Measurements from ENCODE around the gene PAX5.

The PAX5 gene

GRCh38 chr9:36956908-36957307, 77.2 kb downstream of the PAX5 start:
- Histone ChIP-seq H3K4me1 (ENCODE audit: control insufficient read depth, insufficient read depth, low read length) (peaks cover 3% of the 10 kb centered on the region), H3K4me3 (ENCODE audit: low read length in 2 of 2) (no peak overlapping the region), H3K27ac (ENCODE audit: low read length) (no peak overlapping the region), H3K9me3 (ENCODE audit: control insufficient read depth in 2 of 2, low read length in 2 of 2) (no peaks in the 10 kb centered on the region), H3K36me3 (ENCODE audit: control insufficient read depth in 2 of 2, insufficient read depth in 2 of 2, low read length in 2 of 2) (no peaks in the 10 kb centered on the region), H3K9ac (ENCODE audit: low read length in 2 of 2) (no peak overlapping the region), H3K27me3 (ENCODE audit: control insufficient read depth in 1 of 2, insufficient read depth in 2 of 2, low read length in 2 of 2) (peaks cover 4 to 18% of the 10 kb centered on the region in 2 donors)

- Histone ChIP-seq H3K27ac (ENCODE audit: low read length) (no peak overlapping the region), H3K4me3 (ENCODE audit: low read length in 2 of 2) (no peak overlapping the region), H3K36me3 (ENCODE audit: control insufficient read depth in 2 of 2, insufficient read depth in 2 of 2, low read length in 2 of 2) (no peaks in the 10 kb centered on the region), H3K4me1 (ENCODE audit: control insufficient read depth, insufficient read depth, low read length) (no peaks in the 10 kb centered on the region), H3K27me3 (ENCODE audit: control insufficient read depth in 1 of 2, insufficient read depth in 2 of 2, low read length in 2 of 2) (peaks cover 0 to 7% of the 10 kb centered on the region in 2 donors), H3K9ac (ENCODE audit: low read length in 2 of 2) (no peak overlapping the region), H3K9me3 (ENCODE audit: control insufficient read depth in 2 of 2, low read length in 2 of 2) (no peaks in the 10 kb centered on the region)
Measured at GRCh38 chr9:36950389-36950788, 83.7 kb downstream of the PAX5 start.

GRCh38 chr9:36949466-36949865, 84.6 kb downstream of the PAX5 start:
- no peak overlapping the region for H3K27ac ChIP-seq (ENCODE audit: low read length)
- no peak overlapping the region for H3K9ac ChIP-seq (ENCODE audit: low read length in 2 of 2)
- H3K9me3 ChIP-seq (ENCODE audit: control insufficient read depth in 2 of 2, low read length in 2 of 2), result no peaks in the 10 kb centered on the region
- no peak overlapping the region for H3K4me3 ChIP-seq (ENCODE audit: low read length in 2 of 2)
- H3K27me3 ChIP-seq (ENCODE audit: control insufficient read depth in 1 of 2, insufficient read depth in 2 of 2, low read length in 2 of 2), result peaks cover 0 to 7% of the 10 kb centered on the region in 2 donors
- H3K4me1 ChIP-seq (ENCODE audit: control insufficient read depth, insufficient read depth, low read length), result no peaks in the 10 kb centered on the region
- H3K36me3 ChIP-seq (ENCODE audit: control insufficient read depth in 2 of 2, insufficient read depth in 2 of 2, low read length in 2 of 2), result no peaks in the 10 kb centered on the region

GRCh38 chr9:36948051-36948450, 86.0 kb downstream of the PAX5 start:
- Histone ChIP-seq H3K4me3 (ENCODE audit: low read length in 2 of 2) (no peak overlapping the region), H3K36me3 (ENCODE audit: control insufficient read depth in 2 of 2, insufficient read depth in 2 of 2, low read length in 2 of 2) (no peaks in the 10 kb centered on the region), H3K27ac (ENCODE audit: low read length) (no peak overlapping the region), H3K27me3 (ENCODE audit: control insufficient read depth in 1 of 2, insufficient read depth in 2 of 2, low read length in 2 of 2) (peaks cover 0 to 7% of the 10 kb centered on the region in 2 donors), H3K9me3 (ENCODE audit: control insufficient read depth in 2 of 2, low read length in 2 of 2) (no peaks in the 10 kb centered on the region), H3K4me1 (ENCODE audit: control insufficient read depth, insufficient read depth, low read length) (no peaks in the 10 kb centered on the region), H3K9ac (ENCODE audit: low read length in 2 of 2) (no peak overlapping the region)

GRCh38 chr9:36946653-36947052, 87.4 kb downstream of the PAX5 start:
- Histone ChIP-seq H3K27me3 (ENCODE audit: control insufficient read depth in 1 of 2, insufficient read depth in 2 of 2, low read length in 2 of 2) (peaks cover 0 to 7% of the 10 kb centered on the region in 2 donors), H3K36me3 (ENCODE audit: control insufficient read depth in 2 of 2, insufficient read depth in 2 of 2, low read length in 2 of 2) (no peaks in the 10 kb centered on the region), H3K9me3 (ENCODE audit: control insufficient read depth in 2 of 2, low read length in 2 of 2) (no peaks in the 10 kb centered on the region), H3K27ac (ENCODE audit: low read length) (no peak overlapping the region), H3K4me3 (ENCODE audit: low read length in 2 of 2) (no peak overlapping the region), H3K4me1 (ENCODE audit: control insufficient read depth, insufficient read depth, low read length) (no peaks in the 10 kb centered on the region), H3K9ac (ENCODE audit: low read length in 2 of 2) (no peak overlapping the region)

GRCh38 chr9:36945999-36946398, 88.1 kb downstream of the PAX5 start:
- no peak overlapping the region for H3K4me3 ChIP-seq (ENCODE audit: low read length in 2 of 2)
- no peaks in the 10 kb centered on the region for H3K9me3 ChIP-seq (ENCODE audit: control insufficient read depth in 2 of 2, low read length in 2 of 2)
- H3K27ac ChIP-seq (ENCODE audit: low read length), result no peak overlapping the region
- H3K4me1 ChIP-seq (ENCODE audit: control insufficient read depth, insufficient read depth, low read length), result no peaks in the 10 kb centered on the region
- H3K36me3 ChIP-seq (ENCODE audit: control insufficient read depth in 2 of 2, insufficient read depth in 2 of 2, low read length in 2 of 2), result no peaks in the 10 kb centered on the region
- no peak overlapping the region for H3K9ac ChIP-seq (ENCODE audit: low read length in 2 of 2)
- peaks cover 0 to 8% of the 10 kb centered on the region in 2 donors for H3K27me3 ChIP-seq (ENCODE audit: control insufficient read depth in 1 of 2, insufficient read depth in 2 of 2, low read length in 2 of 2)

- Histone ChIP-seq H3K9me3 (ENCODE audit: control insufficient read depth in 2 of 2, low read length in 2 of 2) (no peaks in the 10 kb centered on the region), H3K36me3 (ENCODE audit: control insufficient read depth in 2 of 2, insufficient read depth in 2 of 2, low read length in 2 of 2) (no peaks in the 10 kb centered on the region), H3K4me1 (ENCODE audit: control insufficient read depth, insufficient read depth, low read length) (no peaks in the 10 kb centered on the region), H3K27me3 (ENCODE audit: control insufficient read depth in 1 of 2, insufficient read depth in 2 of 2, low read length in 2 of 2) (peaks cover 0 to 8% of the 10 kb centered on the region in 2 donors), H3K9ac (ENCODE audit: low read length in 2 of 2) (no peak overlapping the region), H3K27ac (ENCODE audit: low read length) (no peak overlapping the region), H3K4me3 (ENCODE audit: low read length in 2 of 2) (no peak overlapping the region)
Measured at GRCh38 chr9:36942891-36943290, 91.2 kb downstream of the PAX5 start.

- H3K27me3 ChIP-seq (ENCODE audit: control insufficient read depth in 1 of 2, insufficient read depth in 2 of 2, low read length in 2 of 2), result peaks cover 0 to 6% of the 10 kb centered on the region in 2 donors
- H3K9me3 ChIP-seq (ENCODE audit: control insufficient read depth in 2 of 2, low read length in 2 of 2), result no peaks in the 10 kb centered on the region
- no peak overlapping the region for H3K27ac ChIP-seq (ENCODE audit: low read length)
- no peaks in the 10 kb centered on the region for H3K4me1 ChIP-seq (ENCODE audit: control insufficient read depth, insufficient read depth, low read length)
- no peak overlapping the region for H3K9ac ChIP-seq (ENCODE audit: low read length in 2 of 2)
- no peak overlapping the region for H3K4me3 ChIP-seq (ENCODE audit: low read length in 2 of 2)
- H3K36me3 ChIP-seq (ENCODE audit: control insufficient read depth in 2 of 2, insufficient read depth in 2 of 2, low read length in 2 of 2), result no peaks in the 10 kb centered on the region
Measured at GRCh38 chr9:36941441-36941840, 92.6 kb downstream of the PAX5 start.

GRCh38 chr9:36940881-36941280, 93.2 kb downstream of the PAX5 start:
- Histone ChIP-seq H3K4me1 (ENCODE audit: control insufficient read depth, insufficient read depth, low read length) (no peaks in the 10 kb centered on the region), H3K4me3 (ENCODE audit: low read length in 2 of 2) (no peak overlapping the region)

GRCh38 chr9:36940500-36940853, 93.6 kb downstream of the PAX5 start:
- no peak overlapping the region for H3K9ac ChIP-seq (ENCODE audit: low read length in 2 of 2)
- H3K4me3 ChIP-seq (ENCODE audit: low read length in 2 of 2), result no peak overlapping the region
- H3K27ac ChIP-seq (ENCODE audit: low read length), result no peak overlapping the region
- H3K4me1 ChIP-seq (ENCODE audit: control insufficient read depth, insufficient read depth, low read length), result no peaks in the 10 kb centered on the region
- H3K36me3 ChIP-seq (ENCODE audit: control insufficient read depth in 2 of 2, insufficient read depth in 2 of 2, low read length in 2 of 2), result no peaks in the 10 kb centered on the region
- no peaks in the 10 kb centered on the region for H3K9me3 ChIP-seq (ENCODE audit: control insufficient read depth in 2 of 2, low read length in 2 of 2)
- H3K27me3 ChIP-seq (ENCODE audit: control insufficient read depth in 1 of 2, insufficient read depth in 2 of 2, low read length in 2 of 2), result peaks cover 0 to 6% of the 10 kb centered on the region in 2 donors

More at GRCh38 chr9:36940881-36941280, 93.2 kb downstream of the PAX5 start:
- H3K27me3 ChIP-seq (ENCODE audit: control insufficient read depth in 1 of 2, insufficient read depth in 2 of 2, low read length in 2 of 2), result peaks cover 0 to 6% of the 10 kb centered on the region in 2 donors
- H3K36me3 ChIP-seq (ENCODE audit: control insufficient read depth in 2 of 2, insufficient read depth in 2 of 2, low read length in 2 of 2), result no peaks in the 10 kb centered on the region
- no peak overlapping the region for H3K9ac ChIP-seq (ENCODE audit: low read length in 2 of 2)
- no peaks in the 10 kb centered on the region for H3K9me3 ChIP-seq (ENCODE audit: control insufficient read depth in 2 of 2, low read length in 2 of 2)
- H3K27ac ChIP-seq (ENCODE audit: low read length), result no peak overlapping the region

GRCh38 chr9:36939655-36940499, 94.2 kb downstream of the PAX5 start:
- Histone ChIP-seq H3K4me1 (ENCODE audit: control insufficient read depth, insufficient read depth, low read length) (no peaks in the 10 kb centered on the region), H3K27ac (ENCODE audit: low read length) (no peak overlapping the region), H3K36me3 (ENCODE audit: control insufficient read depth in 2 of 2, insufficient read depth in 2 of 2, low read length in 2 of 2) (no peaks in the 10 kb centered on the region), H3K9me3 (ENCODE audit: control insufficient read depth in 2 of 2, low read length in 2 of 2) (no peaks in the 10 kb centered on the region), H3K4me3 (ENCODE audit: low read length in 2 of 2) (no peak overlapping the region), H3K27me3 (ENCODE audit: control insufficient read depth in 1 of 2, insufficient read depth in 2 of 2, low read length in 2 of 2) (peaks cover 0 to 6% of the 10 kb centered on the region in 2 donors), H3K9ac (ENCODE audit: low read length in 2 of 2) (no peak overlapping the region)
